Activated T-helper 9 cell treated with anti-CD3 and anti-CD28 coated beads, Interleukin-2, amount 50 U/mL, for 16 hours (primary cell): ENCODE data around the gene TAF9.
"Not testable (repeated sequence)": the region's sequence is repeated elsewhere in the genome, so short reads cannot be mapped to it uniquely, and the experiment has no call there.

Experiments
- DNase-seq: peaks from one replicate; pipeline ENCODE4 v3.0.0-alpha.2; 2020; ENCODE audit warnings: low read depth

The TAF9 gene

DNA sequence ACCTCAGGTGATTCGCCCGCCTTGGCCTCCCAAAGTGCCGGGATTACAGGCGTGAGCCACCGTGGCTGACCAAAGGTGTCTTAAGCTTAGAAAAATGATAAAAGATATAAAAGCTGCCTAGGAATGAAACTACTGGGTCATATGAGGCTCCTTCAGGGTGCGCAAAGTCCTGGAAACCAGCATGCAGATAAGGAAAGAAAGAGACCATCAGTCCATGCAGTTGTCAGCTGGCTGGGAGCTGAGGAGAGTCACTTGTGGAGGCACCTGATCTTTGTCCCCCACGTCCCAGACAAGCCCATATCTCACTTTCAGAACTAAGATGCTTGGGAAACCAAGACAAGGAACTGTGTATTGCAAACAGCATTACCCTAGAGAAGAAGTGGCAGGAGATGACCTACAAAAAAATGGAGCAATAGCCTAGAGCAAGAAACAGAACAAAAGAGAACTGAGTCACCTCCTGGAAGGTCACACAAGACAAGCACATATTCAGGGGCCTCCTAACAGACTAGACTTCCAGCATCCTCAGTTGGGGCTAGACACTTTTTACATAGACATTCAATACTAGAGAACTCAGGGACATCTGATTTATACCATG lies 33.9 kb downstream of the TAF9 start:
- DNase-seq: no peak

DNA sequence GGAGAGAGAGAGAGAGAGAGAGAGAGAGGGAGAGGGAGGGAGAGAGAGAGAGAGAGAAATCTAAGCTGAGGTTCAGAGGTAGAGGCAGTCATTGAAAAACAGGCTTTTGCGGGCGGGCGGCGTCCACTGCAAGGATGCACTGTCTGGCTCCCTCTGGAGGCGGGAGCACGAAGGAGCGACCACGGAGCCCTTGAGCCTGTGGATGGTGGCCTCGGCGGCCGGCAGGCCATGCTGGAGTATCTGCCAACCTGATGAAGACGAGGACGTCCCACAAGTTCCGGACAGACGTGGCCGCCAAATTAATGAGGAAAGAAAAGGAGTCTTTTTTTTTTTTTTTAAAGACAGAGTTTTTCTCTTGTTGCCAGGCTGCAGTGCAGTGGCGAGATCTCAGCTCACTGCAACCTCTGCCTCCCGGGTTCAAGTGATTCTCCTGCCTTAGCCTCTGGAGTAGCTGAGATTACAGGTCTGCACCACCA lies 34.5 kb downstream of the TAF9 start:
- peak; percentile 58 for DNase-seq

DNA sequence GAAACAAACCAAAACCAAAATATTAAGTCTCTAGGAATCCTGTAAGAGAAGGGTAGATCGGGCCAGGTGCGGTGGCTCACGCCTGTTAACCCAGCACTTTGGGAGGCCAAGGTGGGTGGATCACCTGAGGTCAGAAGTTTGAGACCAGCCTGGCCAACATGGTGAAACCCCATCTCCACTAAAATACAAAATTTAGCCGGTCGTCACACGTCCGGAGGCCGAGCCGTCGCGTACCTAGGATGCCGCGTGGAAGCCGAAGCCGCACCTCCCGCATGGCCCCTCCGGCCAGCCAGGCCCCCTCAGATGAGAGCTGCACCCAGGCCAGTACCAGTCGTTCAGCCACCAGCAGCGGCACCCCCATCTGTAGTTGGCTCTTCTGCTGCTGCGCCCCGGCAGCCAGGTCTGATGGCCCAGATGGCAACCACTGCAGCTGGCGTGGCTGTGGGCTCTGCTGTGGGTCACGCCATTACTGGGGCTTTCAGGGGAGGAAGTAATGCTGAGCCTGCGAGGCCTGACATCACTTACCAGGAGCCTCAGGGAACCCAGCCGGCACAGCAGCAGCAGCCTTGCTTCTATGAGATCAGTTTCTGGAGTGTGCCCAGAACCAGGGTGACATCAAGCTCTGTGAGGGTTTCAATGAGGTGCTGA lies 35.5 kb downstream of the TAF9 start:
- DNase-seq: not testable (repeated sequence)

DNA sequence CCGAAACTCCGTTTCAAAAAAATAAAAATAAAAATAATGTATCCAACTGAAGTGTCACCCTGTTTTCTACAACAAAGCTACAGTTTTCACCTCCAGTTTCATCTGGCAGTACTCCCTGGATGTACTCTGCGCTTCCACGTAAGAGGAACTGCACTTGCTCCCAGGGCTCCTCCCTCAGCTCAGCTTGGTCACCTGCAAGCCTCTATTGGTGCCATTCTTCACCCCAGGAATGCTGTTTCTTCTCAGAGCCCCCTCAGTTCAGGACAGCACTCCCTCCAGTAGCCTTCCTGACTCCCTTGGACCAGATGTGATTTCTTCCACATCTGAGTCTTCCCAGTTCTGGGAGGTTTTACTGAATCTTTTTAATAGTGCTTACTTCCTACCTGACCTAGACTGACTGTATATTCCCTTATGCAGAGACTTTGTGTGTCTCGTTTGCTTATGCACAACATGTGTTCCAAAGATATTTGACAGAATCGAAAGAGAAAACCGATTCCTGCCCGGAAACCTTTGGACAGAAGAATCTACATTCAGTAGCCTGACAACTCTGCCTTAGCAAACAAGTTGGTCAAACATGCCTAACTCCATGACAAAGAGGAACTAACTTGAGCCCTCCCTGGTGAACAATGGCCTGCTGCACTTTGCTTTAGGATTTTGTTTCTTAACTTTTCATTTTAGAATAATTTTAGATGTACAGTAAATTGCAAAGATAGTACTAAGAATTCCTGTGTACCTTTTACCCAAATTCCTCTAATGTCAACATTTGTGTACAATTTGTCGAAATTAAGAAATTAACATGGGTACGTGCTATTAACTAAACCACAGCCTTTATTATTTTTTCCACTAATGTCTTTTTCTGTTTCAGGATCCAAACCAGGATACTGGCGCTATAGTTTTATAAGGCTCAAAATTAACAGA lies 37.5 kb downstream of the TAF9 start:
- no peak for DNase-seq

DNA sequence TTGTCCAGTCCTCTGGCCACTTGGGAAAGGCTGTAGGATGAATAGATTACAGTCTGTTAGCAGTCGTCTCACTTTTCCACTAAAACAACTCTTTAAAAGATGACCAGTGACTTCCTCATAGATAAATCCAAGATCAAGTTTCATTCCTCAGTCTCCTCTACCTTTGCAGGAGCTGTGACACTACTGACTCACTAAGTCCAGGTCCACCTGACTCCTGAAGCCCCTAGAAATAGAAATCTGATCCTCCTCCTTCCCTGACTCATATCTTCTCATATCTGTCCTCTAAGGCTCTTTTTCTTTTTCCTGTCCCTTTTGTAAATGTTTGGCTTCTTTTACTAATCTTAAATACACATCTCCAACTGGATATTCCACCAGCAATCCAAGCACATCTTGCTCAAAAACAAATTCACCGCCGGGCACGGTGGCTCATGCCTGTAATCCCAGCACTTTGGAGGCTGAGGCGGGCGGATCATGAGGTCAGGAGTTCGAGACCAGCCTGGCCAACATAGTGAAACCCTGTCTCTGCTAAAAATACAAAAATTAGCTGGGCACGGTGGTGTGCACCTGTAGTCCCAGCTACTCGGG lies 39.3 kb downstream of the TAF9 start:
- no peak for DNase-seq

DNA sequence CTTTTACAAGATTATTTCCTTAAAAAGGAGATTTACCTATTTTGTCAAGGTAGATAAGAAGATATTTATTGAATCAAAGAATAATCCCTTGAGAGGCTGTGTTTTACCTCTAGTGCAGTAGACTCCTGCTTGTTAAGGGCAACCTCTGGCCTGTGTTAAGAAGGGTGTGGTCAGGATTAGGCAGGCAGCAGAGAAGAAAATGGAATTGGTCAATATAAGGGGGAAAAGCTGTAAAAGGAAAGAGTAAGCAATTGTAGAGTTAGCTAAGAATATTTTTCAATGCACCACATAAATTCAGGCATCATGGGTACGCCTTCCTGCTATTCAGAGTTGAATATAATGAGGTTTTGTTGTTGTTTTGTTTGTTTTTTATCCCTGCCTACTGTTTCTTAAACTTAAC lies 43.0 kb downstream of the TAF9 start:
- DNase-seq: no peak

DNA sequence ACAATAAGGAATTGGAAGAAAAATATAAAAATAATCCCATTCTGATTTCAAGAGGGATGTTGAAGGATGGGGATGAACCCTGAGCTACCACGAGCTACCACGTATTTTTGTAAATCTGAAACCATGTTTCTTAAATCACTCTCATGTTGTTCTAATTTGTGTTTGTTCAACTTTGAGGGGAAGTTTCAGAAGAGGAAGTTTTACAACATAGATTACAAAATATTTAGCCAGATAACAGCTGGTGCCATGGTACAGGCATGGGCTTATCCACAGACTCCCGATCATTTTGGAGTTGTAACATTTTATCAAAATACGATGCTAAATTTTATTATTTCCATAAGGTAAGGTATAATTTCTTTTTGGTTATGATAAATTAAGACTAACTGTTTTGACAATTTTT lies 51.9 kb downstream of the TAF9 start:
- DNase-seq: no peak

DNA sequence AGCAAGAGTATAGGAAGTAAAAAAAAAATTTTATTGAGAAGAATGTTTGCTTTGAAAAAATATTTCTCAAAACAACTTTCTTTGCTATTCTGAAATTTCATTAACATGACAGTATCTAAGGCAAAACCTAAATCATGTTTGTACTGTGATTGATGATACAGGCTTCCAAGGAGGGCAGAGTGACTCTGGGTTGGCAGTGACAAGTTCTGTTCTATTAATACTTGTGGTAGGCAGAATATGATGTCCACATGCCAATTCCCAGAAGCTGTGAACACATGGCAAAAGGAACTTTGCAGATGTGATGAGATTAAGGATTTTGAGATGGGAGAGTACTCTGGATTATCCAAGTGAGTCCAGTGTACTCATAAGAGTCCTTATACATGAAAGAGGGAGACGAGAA lies 53.3 kb downstream of the TAF9 start:
- DNase-seq: no peak
